ENCODE measurements around the gene ELP5.

The ELP5 gene

GRCh38 chr17:7215136-7215638, 36.8 kb upstream of the ELP5 start:
- CTCF ChIA-PET = interaction anchor here (1.2 to 2.3 kb wide), 4 partner anchors 8 to 169 kb away, joined by 7 to 12 read pairs (median 9); no protein-coding TSS in a partner anchor
- no peak for TF ChIP-seq ZNF596 (tag by site-specific recombination; IDR thresholded peaks at IDR 0.05)
- no peak for TF ChIP-seq ZSCAN16 (tag by site-specific recombination; IDR thresholded peaks at IDR 0.05)
- no peak for TF ChIP-seq ZNF280C (tag by site-specific recombination; IDR thresholded peaks at IDR 0.05)
- TF ChIP-seq ZNF707 (tag by site-specific recombination; IDR thresholded peaks at IDR 0.05) = no peak
- TF ChIP-seq PBX3 (CRISPR knock-in tag; IDR thresholded peaks at IDR 0.05) = 0 out of 2 replicates have a peak, but pooled peaks have one; percentile 23
- peak; percentile 38 for TF ChIP-seq ZFHX2 (tag by site-specific recombination; conservative IDR thresholded peaks at IDR 0.05)
- no peak for TF ChIP-seq ZNF354C (tag by site-specific recombination; IDR thresholded peaks at IDR 0.05; ENCODE audit: borderline replicate concordance, low read depth)
- peak; percentile 44; the same call in 1 of the 2 replicates for TF ChIP-seq ZNF600 (tag by site-specific recombination; IDR thresholded peaks at IDR 0.05)
- peak; percentile 70; the same call in 1 of the 2 replicates for TF ChIP-seq ZBTB17 (tag by site-specific recombination; IDR thresholded peaks at IDR 0.05)
- TF ChIP-seq ZBTB20 (tag by site-specific recombination; IDR thresholded peaks at IDR 0.05) = peak; percentile 96
- TF ChIP-seq ZNF202 (tag by site-specific recombination; IDR thresholded peaks at IDR 0.05; ENCODE audit: borderline replicate concordance) = no peak
- TF ChIP-seq ZNF16 (tag by site-specific recombination; IDR thresholded peaks at IDR 0.05; ENCODE audit: low read depth) = no peak
- TF ChIP-seq IKZF3 (tag by site-specific recombination; IDR thresholded peaks at IDR 0.05) = peak; percentile 7; the same call in 1 of the 2 replicates
- no peak for TF ChIP-seq TCF7L2 (IDR thresholded peaks at IDR 0.05; ENCODE audit: borderline replicate concordance, low read depth, low read length)
- TF ChIP-seq EGR2 (tag by site-specific recombination; IDR thresholded peaks at IDR 0.05; ENCODE audit: low read depth) = peak; percentile 31; the same call in 1 of the 2 replicates
- Histone ChIP-seq H3K36me3 (ENCODE audit: control insufficient read depth in 2 of 2, insufficient read depth in 1 of 2, low read length in 2 of 2) (no peaks in the 10 kb centered on the region), H3K27ac (ENCODE audit: extremely low read depth, low read depth, low read length) (no peak overlapping the region), H3K4me1 (ENCODE audit: control insufficient read depth, insufficient read depth, low read length) (peaks cover 11% of the 10 kb centered on the region), H3K9me3 (ENCODE audit: control insufficient read depth, insufficient read depth, low read depth, low read length) (no peaks in the 10 kb centered on the region), H3K4me3 (ENCODE audit: low read depth, low read length) (no peak overlapping the region)
- POLR2A ChIA-PET = interaction anchor here (0.8 to 2.7 kb wide), 8 partner anchors 8 to 642 kb away, joined by 3 to 10 read pairs (median 4); partner anchors contain the start of genes DVL2, GABARAP, NAA38 and PHF23

GRCh38 chr17:7215652-7216180, 36.3 kb upstream of the ELP5 start:
- Histone ChIP-seq H3K9me3 (ENCODE audit: control insufficient read depth, insufficient read depth, low read depth, low read length) (no peaks in the 10 kb centered on the region), H3K4me1 (ENCODE audit: control insufficient read depth, insufficient read depth, low read length) (peaks cover 11% of the 10 kb centered on the region), H3K27ac (ENCODE audit: extremely low read depth, low read depth, low read length) (no peak overlapping the region), H3K36me3 (ENCODE audit: control insufficient read depth in 2 of 2, insufficient read depth in 1 of 2, low read length in 2 of 2) (no peaks in the 10 kb centered on the region), H3K4me3 (ENCODE audit: low read depth, low read length) (no peak overlapping the region)
- ChIA-PET CTCF (interaction anchor here (1.2 kb wide), 1 partner anchor 170 kb away, joined by 9 read pairs; no protein-coding TSS in a partner anchor), POLR2A (interaction anchor here (0.8 to 2.7 kb wide), 5 partner anchors 7 to 114 kb away, joined by 3 to 10 read pairs (median 4); partner anchors contain the start of genes GABARAP and PHF23)
- TF ChIP-seq PATZ1 (tag by site-specific recombination; IDR thresholded peaks at IDR 0.05) = peak; percentile 27; the same call in 1 of the 2 replicates
- TF ChIP-seq ZNF292 (tag by site-specific recombination; IDR thresholded peaks at IDR 0.05; ENCODE audit: borderline replicate concordance, low read depth) = no peak
- peak; percentile 53; the same call in 1 of the 2 replicates for TF ChIP-seq ZNF398 (tag by site-specific recombination; IDR thresholded peaks at IDR 0.05)
- TF ChIP-seq IKZF3 (tag by site-specific recombination; IDR thresholded peaks at IDR 0.05) = peak; percentile 51
- TF ChIP-seq ZSCAN18 (tag by site-specific recombination; IDR thresholded peaks at IDR 0.05) = no peak
- TF ChIP-seq ZNF18 (tag by site-specific recombination; IDR thresholded peaks at IDR 0.05) = peak; percentile 23; the same call in 1 of the 2 replicates
- TF ChIP-seq SP2 (tag by site-specific recombination; IDR thresholded peaks at IDR 0.05) = peak; percentile 21; the same call in 1 of the 2 replicates
- TF ChIP-seq ZBTB17 (tag by site-specific recombination; IDR thresholded peaks at IDR 0.05) = peak; percentile 40; the same call in 1 of the 2 replicates
- TF ChIP-seq ZNF626 (tag by site-specific recombination; IDR thresholded peaks at IDR 0.05) = no peak
